Measurements from ENCODE around the gene CMTM4.
"Not testable (repeated sequence)": the region's sequence is repeated elsewhere in the genome, so short reads cannot be mapped to it uniquely, and the experiment has no call there.

CMTM4 gene

GRCh38 chr16:66572356-66572755 lies 124.2 kb downstream of the CMTM4 start:
- TF ChIP-seq CTCF (IDR thresholded peaks at IDR 0.05; ENCODE audit: low read depth, low read length) (no peak), MYC (IDR thresholded peaks at IDR 0.05; ENCODE audit: low read depth, low read length) (no peak), POLR2A (IDR thresholded peaks at IDR 0.05; ENCODE audit: extremely low read depth, insufficient read length) (no peak), MAX (IDR thresholded peaks at IDR 0.05; ENCODE audit: low read depth, low read length) (no peak)
- no peak overlapping the region for H3K4me3 ChIP-seq (ENCODE audit: low read depth, low read length)
- peak; percentile 78 for DNase-seq (ENCODE audit: low read depth)

- H3K4me3 ChIP-seq (ENCODE audit: low read depth, low read length): no peak overlapping the region
- TF ChIP-seq CTCF (IDR thresholded peaks at IDR 0.05; ENCODE audit: low read depth, low read length) (no peak), MAX (IDR thresholded peaks at IDR 0.05; ENCODE audit: low read depth, low read length) (no peak), POLR2A (IDR thresholded peaks at IDR 0.05; ENCODE audit: extremely low read depth, insufficient read length) (no peak), MYC (IDR thresholded peaks at IDR 0.05; ENCODE audit: low read depth, low read length) (no peak)
- peak; percentile 54 for DNase-seq (ENCODE audit: low read depth)
These were observed 126.6 kb downstream of the CMTM4 start for GRCh38 chr16:66569827-66570405.

- H3K4me3 ChIP-seq (ENCODE audit: low read depth, low read length): no peak overlapping the region
- TF ChIP-seq MYC (IDR thresholded peaks at IDR 0.05; ENCODE audit: low read depth, low read length): no peak
- no peak for TF ChIP-seq MAX (IDR thresholded peaks at IDR 0.05; ENCODE audit: low read depth, low read length)
- no peak for TF ChIP-seq POLR2A (IDR thresholded peaks at IDR 0.05; ENCODE audit: extremely low read depth, insufficient read length)
- TF ChIP-seq CTCF (IDR thresholded peaks at IDR 0.05; ENCODE audit: low read depth, low read length): no peak
- no peak for DNase-seq (ENCODE audit: low read depth)
These were observed 127.4 kb downstream of the CMTM4 start for GRCh38 chr16:66569131-66569530.

- DNase-seq (ENCODE audit: low read depth): no peak
- H3K4me3 ChIP-seq (ENCODE audit: low read depth, low read length): no peak overlapping the region
- TF ChIP-seq MYC (IDR thresholded peaks at IDR 0.05; ENCODE audit: low read depth, low read length): no peak
- TF ChIP-seq POLR2A (IDR thresholded peaks at IDR 0.05; ENCODE audit: extremely low read depth, insufficient read length): no peak
- no peak for TF ChIP-seq MAX (IDR thresholded peaks at IDR 0.05; ENCODE audit: low read depth, low read length)
- TF ChIP-seq CTCF (IDR thresholded peaks at IDR 0.05; ENCODE audit: low read depth, low read length): no peak
These were observed 128.2 kb downstream of the CMTM4 start for GRCh38 chr16:66568355-66568754.

GRCh38 chr16:66567270-66567669 lies 129.3 kb downstream of the CMTM4 start:
- DNase-seq (ENCODE audit: low read depth): not testable (repeated sequence)

GRCh38 chr16:66566051-66566901 lies 130.3 kb downstream of the CMTM4 start, which contains the start of gene CMTM1:
Gene CMTM1, plus strand, starts transcription at chr16:66566439. Its CDS starts 75 bp downstream, at chr16:66566514.
- DNase-seq (ENCODE audit: low read depth): no peak
- no peak for TF ChIP-seq MAX (IDR thresholded peaks at IDR 0.05; ENCODE audit: low read depth, low read length)
- TF ChIP-seq CTCF (IDR thresholded peaks at IDR 0.05; ENCODE audit: low read depth, low read length): no peak
- no peak for TF ChIP-seq POLR2A (IDR thresholded peaks at IDR 0.05; ENCODE audit: extremely low read depth, insufficient read length)
- no peak for TF ChIP-seq MYC (IDR thresholded peaks at IDR 0.05; ENCODE audit: low read depth, low read length)
- H3K4me3 ChIP-seq (ENCODE audit: low read depth, low read length): no peak within 1 kb of the TSS

More at GRCh38 chr16:66567270-66567669, 129.3 kb downstream of the CMTM4 start:
- H3K4me3 ChIP-seq (ENCODE audit: low read depth, low read length): not testable (repeated sequence)

Measured in NB4 (cell line).